ENCODE results near the gene MOK. TPM values are rescaled to one million over a fixed set of nuclear protein-coding genes. Genes with fewer than 3 reads are reported as not detected.

The MOK gene
- total and polyA plus RNA-seq, 2 of the 4 experiments (the other 2 are of a cell fraction), result 16.8 to 48.5 TPM

- TF ChIP-seq MAFK (IDR thresholded peaks at IDR 0.05; ENCODE audit: low read depth, low read length) (no peak), RAD21 (IDR thresholded peaks at IDR 0.05; ENCODE audit: low read length) (no peak)
These were observed 108.7 kb downstream of the MOK start (continued) for GRCh38 chr14:102196039-102196901.

DNA sequence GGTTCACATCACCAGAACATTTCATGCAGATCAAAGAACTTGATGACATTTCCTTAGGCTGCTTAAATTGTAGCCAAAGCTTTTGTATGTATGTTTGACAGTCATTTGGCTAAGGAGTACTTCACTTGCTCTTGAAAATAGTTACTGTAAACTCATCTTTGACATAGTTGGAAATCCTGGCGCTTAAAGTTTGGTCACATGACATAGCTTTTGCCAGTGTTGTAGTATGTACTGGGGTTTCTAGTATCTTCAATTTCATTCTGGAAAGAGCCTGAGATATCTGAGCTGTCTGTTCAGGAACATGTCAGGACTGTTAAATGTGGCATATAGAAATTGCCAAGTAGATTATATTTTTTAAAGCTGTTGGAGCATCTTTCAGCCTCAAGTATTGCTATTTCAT is 109.5 kb downstream of the MOK start:
- Histone ChIP-seq H2AFZ (replicated peaks; ENCODE audit: low read length, poor library complexity) (no peak overlapping the region), H3K36me3 (ENCODE audit: control insufficient read depth, insufficient read depth, low read length) (peaks cover 15% of the 10 kb centered on the region), H3K4me2 (ENCODE audit: low read depth, low read length) (no peak overlapping the region), H4K8ac (ENCODE audit: low read depth in 2 of 2, low read length in 2 of 2) (no peak overlapping the region), H3K4ac (ENCODE audit: low read depth, low read length) (no peak overlapping the region), H3K79me1 (ENCODE audit: low read depth in 1 of 2, low read length in 2 of 2) (peaks cover 50 to 84% of the 10 kb centered on the region in 2 experiments), H3K9me1 (ENCODE audit: insufficient read depth, low read length) (peaks cover 32% of the 10 kb centered on the region), H3K14ac (replicated peaks; ENCODE audit: low read depth, low read length) (no peak overlapping the region), H2BK15ac (ENCODE audit: low read depth, low read length) (no peak overlapping the region), H3K18ac (ENCODE audit: low read depth, low read length) (no peak overlapping the region), H4K5ac (ENCODE audit: low read depth, low read length) (no peak overlapping the region), H3K56ac (ENCODE audit: extremely low read depth, insufficient read depth, low read length) (no peak overlapping the region), H3K9ac (ENCODE audit: low read depth, low read length) (no peak overlapping the region), H4K20me1 (ENCODE audit: insufficient read depth, low read length) (peaks cover 46% of the 10 kb centered on the region), H2AK9ac (replicated peaks; ENCODE audit: low read depth, low read length, poor library complexity) (no peak overlapping the region), H2BK120ac (ENCODE audit: low read depth, low read length) (no peak overlapping the region), H3K27me3 (ENCODE audit: control insufficient read depth, insufficient read depth, low read length) (no peaks in the 10 kb centered on the region), H3K4me1 (ENCODE audit: control insufficient read depth, insufficient read depth, low read length) (peaks cover 9% of the 10 kb centered on the region), H2BK5ac (ENCODE audit: low read depth, low read length, poor library complexity, severe bottlenecking) (no peak overlapping the region), H3K27ac (ENCODE audit: insufficient read depth, low read length) (no peak overlapping the region), H3K9me3 (ENCODE audit: control insufficient read depth, insufficient read depth, low read length) (no peaks in the 10 kb centered on the region), H2AK5ac (ENCODE audit: low read depth, low read length) (no peak overlapping the region), H4K91ac (ENCODE audit: insufficient read depth, low read depth, low read length) (no peak overlapping the region), H3K4me3 (ENCODE audit: insufficient read depth, low read depth, low read length) (no peak overlapping the region), H3K23ac (ENCODE audit: low read depth, low read length) (no peak overlapping the region), H2BK20ac (ENCODE audit: low read depth, low read length) (no peak overlapping the region)
- in situ Hi-C loops (cut with MboI; ENCODE audit: low sequenced_read_pairs), result no loop called here
- BruUV-seq (replicated peaks), result no TSS peak
- intact Hi-C loops (cut with micrococcal nuclease), result loop anchor here (5.0 kb wide), 1 partner anchor 38 kb away; no protein-coding TSS in a partner anchor
- dilution Hi-C loops (cut with HindIII; ENCODE audit: low sequenced_read_pairs, unreplicated experiment), result no loop called here
- ATAC-seq (ENCODE audit: low read depth) (peak; percentile 55; the same call in 1 of the 2 replicates), DNase-seq (peak; percentile 22)
- ChIA-PET POLR2A (ENCODE audit: unreplicated experiment) (no interaction called here), CTCF (no interaction called here)
- WGBS, 2 experiments (ENCODE audit: extremely low coverage in 2 of 2, insufficient read length in 1 of 2), result no CpG with 5 or more reads among the region's 1 CpG
- no peak for TF ChIP-seq MXI1 (IDR thresholded peaks at IDR 0.05; ENCODE audit: borderline replicate concordance, low read depth, low read length)
- TF ChIP-seq CTCF (conservative IDR thresholded peaks at IDR 0.05; ENCODE audit: low read depth, low read length), result no peak
- TF ChIP-seq FOS (IDR thresholded peaks at IDR 0.05; ENCODE audit: low read depth, low read length), result no peak
- no peak for TF ChIP-seq RFX5 (IDR thresholded peaks at IDR 0.05; ENCODE audit: low read depth, low read length)
- TF ChIP-seq, protein P1, sequence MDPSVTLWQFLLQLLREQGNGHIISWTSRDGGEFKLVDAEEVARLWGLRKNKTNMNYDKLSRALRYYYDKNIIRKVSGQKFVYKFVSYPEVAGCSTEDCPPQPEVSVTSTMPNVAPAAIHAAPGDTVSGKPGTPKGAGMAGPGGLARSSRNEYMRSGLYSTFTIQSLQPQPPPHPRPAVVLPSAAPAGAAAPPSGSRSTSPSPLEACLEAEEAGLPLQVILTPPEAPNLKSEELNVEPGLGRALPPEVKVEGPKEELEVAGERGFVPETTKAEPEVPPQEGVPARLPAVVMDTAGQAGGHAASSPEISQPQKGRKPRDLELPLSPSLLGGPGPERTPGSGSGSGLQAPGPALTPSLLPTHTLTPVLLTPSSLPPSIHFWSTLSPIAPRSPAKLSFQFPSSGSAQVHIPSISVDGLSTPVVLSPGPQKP (IDR thresholded peaks at IDR 0.05; ENCODE audit: borderline replicate concordance, low read depth, low read length), result no peak
- TF ChIP-seq CHD1 (IDR thresholded peaks at IDR 0.05; ENCODE audit: low read depth, low read length), result no peak
- TF ChIP-seq USF2 (IDR thresholded peaks at IDR 0.05; ENCODE audit: low read depth, low read length), result no peak
- no peak for TF ChIP-seq CEBPB (IDR thresholded peaks at IDR 0.05; ENCODE audit: low read depth, low read length)
- TF ChIP-seq MAFK (IDR thresholded peaks at IDR 0.05; ENCODE audit: low read depth, low read length), result no peak
- no peak for TF ChIP-seq SMC3 (IDR thresholded peaks at IDR 0.05; ENCODE audit: low read depth, low read length)
- no peak for TF ChIP-seq RCOR1 (IDR thresholded peaks at IDR 0.05; ENCODE audit: insufficient replicate concordance, low read length)
